Measurements from ENCODE around the gene FYB1.

The FYB1 gene

GRCh38 chr5:39138892-39139291, 80.5 kb downstream of the FYB1 start:
- in situ Hi-C loops (cut with MboI; ENCODE audit: low pct_unique_long_range_greater_than_20kb, low sequenced_read_pairs), result no loop called here
- DNase-seq, result no peak

DNA sequence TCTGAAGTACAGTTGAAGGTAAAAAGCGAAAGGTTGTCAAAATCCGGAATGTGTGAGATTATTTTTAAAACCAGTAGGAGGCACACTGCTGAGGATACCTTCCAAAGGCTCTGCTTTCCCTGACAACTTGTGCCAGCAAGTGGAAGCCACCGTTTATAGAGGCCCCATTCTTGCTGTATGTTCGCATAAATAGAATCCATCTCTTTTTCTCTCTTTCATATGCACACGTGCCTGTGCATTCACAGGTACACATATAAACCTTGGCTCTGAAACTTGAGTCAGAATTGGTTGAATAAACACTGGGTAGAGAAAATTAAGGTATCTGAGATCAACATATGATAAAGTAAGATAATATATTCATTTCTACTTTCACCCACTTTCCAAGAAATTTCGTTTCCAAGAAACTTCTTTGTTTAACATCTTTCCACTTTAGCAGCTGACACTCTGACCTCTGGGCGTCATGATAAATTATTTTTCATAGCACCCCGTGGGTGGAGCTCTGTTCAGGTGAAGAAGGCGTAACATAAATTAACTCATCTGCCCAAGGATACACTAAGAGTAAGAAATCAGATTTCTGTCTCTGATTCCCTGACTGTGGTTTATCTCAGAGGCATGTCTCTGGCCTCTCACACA, 81.4 kb downstream of the FYB1 start:
- peak; percentile 11 for DNase-seq
- in situ Hi-C loops (cut with MboI; ENCODE audit: low pct_unique_long_range_greater_than_20kb, low sequenced_read_pairs), result no loop called here

DNA sequence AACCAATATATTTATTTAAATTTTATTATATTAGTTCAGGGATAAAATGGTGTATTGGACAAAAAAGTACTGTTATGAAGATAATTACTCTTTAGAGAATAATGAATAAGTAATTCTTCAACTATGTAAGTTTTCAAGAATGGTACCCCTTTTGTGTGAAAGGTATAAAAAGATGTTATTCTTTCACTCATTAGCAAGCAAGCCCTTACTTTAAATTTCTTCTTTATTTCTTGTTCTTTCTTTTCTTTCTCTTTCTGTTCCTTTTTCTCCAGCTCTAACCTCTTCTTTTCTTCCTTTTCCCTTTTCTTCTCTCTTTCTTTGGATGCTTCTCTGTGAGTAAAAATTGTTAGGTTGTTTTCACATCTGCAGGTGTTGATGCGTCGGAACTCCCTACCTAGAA, 82.0 kb downstream of the FYB1 start:
- in situ Hi-C loops (cut with MboI; ENCODE audit: low pct_unique_long_range_greater_than_20kb, low sequenced_read_pairs), result no loop called here
- DNase-seq, result no peak

- DNase-seq, result no peak
- in situ Hi-C loops (cut with MboI; ENCODE audit: low pct_unique_long_range_greater_than_20kb, low sequenced_read_pairs), result no loop called here
These were observed 86.6 kb downstream of the FYB1 start for GRCh38 chr5:39132792-39133191.

- DNase-seq, result no peak
- in situ Hi-C loops (cut with MboI; ENCODE audit: low pct_unique_long_range_greater_than_20kb, low sequenced_read_pairs), result no loop called here
These were observed 87.3 kb downstream of the FYB1 start for GRCh38 chr5:39132128-39132447.

DNA sequence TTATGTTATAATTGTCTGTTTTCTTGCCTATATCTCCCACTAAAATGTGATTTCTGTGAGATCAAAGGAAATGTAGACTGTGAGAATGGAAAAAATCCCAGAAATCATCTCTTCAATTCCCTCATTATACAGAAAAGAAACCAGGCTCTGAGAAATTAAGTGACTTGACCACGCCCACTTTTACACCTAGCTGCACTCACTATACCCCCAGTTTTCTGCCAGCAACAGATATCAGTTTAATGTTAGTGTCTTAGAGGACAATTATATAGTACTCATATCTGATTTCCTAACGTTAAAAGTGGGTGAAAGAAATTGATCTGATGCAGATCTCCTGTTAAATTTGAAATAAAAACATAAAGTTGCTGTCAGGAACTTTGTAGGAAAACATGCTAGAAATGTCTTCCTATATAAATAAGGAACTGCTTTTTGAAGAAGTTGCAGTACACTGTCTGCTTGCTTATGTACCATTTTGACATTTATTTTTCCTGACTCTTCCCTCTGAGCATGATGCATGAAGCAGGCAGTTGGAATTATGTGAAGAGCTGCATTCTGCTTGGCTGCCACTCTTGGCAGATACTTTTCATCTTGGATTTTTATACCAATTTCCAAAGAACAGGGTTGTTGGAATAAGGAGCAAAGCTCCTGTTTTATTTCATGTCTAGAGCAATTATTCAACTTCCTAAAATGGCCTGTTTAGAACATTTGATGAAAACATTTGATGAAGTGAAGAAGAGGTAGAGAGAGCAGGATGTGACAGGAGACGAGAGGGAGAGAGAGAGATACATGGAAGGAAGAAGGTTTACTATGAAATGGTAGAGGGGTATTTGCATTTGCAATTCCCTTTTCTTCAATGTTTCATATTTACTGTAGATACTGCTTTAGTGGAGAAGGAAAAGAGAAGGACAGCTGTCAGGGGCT, 87.9 kb downstream of the FYB1 start:
- in situ Hi-C loops (cut with MboI; ENCODE audit: low pct_unique_long_range_greater_than_20kb, low sequenced_read_pairs), result no loop called here
- DNase-seq, result peak; percentile 11

GRCh38 chr5:39130716-39131115, 88.6 kb downstream of the FYB1 start:
- DNase-seq, result no peak
- in situ Hi-C loops (cut with MboI; ENCODE audit: low pct_unique_long_range_greater_than_20kb, low sequenced_read_pairs), result no loop called here

DNA sequence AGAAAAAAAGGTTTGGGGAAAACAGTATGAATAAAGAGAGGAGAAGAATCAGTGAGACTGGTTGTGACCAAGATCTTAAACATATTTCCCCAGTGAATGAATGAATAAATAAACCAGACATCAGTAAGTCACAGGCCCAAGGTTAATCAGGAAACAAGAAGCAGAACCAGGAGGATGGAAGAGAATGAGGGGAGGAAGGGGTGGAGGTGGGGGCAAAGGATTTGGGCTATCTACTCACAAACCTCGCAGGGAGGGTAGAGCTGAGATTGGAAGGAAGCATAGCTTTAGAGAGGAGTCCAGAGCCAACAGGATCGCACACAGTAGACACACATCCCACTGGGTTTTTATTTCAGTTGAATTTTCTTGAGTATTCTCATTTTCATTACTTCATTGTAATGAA, 97.4 kb downstream of the FYB1 start:
- no peak for DNase-seq
- in situ Hi-C loops (cut with MboI; ENCODE audit: low pct_unique_long_range_greater_than_20kb, low sequenced_read_pairs), result no loop called here

DNA sequence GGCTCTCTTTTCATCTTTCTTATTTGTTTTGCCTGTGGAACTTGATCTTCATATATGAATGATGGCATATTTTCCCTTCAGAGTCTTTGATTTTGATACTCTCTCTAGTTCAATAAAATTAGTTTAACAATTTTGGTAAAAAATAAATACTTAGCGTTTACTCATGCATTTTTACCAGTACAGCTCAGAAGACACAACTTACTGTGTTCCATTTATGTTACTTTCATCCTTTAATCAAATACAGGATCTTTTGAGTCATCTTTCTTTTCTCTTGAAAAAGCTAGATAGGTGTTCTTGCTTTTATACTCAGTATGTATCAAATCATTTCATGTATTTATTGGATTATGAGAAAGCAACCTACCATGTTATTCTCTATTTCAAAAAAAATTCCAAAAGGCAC, 98.0 kb downstream of the FYB1 start:
- in situ Hi-C loops (cut with MboI; ENCODE audit: low pct_unique_long_range_greater_than_20kb, low sequenced_read_pairs), result no loop called here
- no peak for DNase-seq

DNA sequence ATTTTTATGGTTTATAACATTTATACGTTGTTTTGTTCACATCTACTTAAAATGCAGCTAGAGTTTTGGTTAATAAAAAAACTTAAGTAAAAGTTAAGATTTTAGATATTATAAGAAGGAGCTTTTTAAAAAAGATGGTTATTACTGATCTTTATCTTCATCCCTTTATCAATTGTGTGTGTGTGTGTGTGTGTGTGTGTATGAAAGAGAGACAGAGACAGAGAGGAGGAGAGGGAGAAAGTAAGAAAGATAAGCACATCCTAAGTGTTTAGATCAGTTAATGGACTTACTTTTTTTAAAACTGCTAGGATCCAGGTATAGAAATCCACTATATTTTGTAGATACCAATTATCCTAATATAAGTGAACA, 99.3 kb downstream of the FYB1 start:
- in situ Hi-C loops (cut with MboI; ENCODE audit: low pct_unique_long_range_greater_than_20kb, low sequenced_read_pairs), result no loop called here
- no peak for DNase-seq

DNA sequence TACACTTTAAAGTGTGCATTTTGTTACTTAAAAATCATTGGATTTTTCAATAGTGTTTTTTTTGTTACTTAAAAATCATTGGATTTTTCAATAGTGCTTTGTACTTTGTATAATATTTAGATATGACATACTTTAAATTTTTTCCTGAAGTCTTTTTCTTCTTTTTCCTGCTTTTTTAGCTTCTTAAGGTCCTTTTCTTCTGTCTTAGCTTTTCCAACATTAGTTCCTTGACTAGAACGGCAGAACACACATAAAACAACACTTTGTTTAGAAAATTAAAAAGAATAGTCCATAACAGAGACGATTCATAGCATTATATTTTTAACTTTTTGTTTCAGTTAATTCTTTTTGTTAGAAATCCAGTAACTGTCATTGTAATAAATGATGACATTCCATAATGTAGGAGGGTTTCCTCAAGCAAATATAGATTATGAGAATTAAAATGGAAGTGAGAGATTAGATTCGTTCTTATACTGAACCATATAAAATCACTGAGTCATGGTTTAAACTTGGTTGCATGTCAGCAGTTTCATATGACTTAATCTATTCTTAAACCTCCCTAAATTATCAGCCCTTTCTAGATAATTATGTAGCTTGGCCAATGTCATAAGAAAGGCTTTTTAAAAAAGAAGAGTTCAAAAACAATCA, 99.8 kb downstream of the FYB1 start:
- no peak for DNase-seq
- in situ Hi-C loops (cut with MboI; ENCODE audit: low pct_unique_long_range_greater_than_20kb, low sequenced_read_pairs), result no loop called here

DNA sequence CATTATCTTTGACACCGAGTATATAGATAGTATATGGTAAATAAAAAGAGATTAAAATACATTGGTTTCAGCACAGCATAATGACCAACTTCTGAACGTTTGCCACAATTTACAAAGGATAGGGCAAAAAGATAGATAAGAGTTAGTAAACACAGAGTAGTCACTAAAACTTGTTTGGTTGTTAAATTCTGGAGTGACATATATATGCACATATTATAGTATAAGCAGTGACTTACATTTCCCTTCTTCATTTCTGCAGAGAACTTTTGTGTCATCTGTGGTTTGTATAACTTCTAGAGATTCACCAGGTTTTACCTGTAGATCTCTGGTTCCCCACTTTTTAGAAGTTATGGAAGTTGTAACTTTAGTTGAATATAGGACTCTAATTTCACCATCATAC, 100.7 kb downstream of the FYB1 start:
- in situ Hi-C loops (cut with MboI; ENCODE audit: low pct_unique_long_range_greater_than_20kb, low sequenced_read_pairs), result no loop called here
- no peak for DNase-seq

GRCh38 chr5:39117401-39117800, 102.0 kb downstream of the FYB1 start:
- in situ Hi-C loops (cut with MboI; ENCODE audit: low pct_unique_long_range_greater_than_20kb, low sequenced_read_pairs), result no loop called here
- no peak for DNase-seq

DNA sequence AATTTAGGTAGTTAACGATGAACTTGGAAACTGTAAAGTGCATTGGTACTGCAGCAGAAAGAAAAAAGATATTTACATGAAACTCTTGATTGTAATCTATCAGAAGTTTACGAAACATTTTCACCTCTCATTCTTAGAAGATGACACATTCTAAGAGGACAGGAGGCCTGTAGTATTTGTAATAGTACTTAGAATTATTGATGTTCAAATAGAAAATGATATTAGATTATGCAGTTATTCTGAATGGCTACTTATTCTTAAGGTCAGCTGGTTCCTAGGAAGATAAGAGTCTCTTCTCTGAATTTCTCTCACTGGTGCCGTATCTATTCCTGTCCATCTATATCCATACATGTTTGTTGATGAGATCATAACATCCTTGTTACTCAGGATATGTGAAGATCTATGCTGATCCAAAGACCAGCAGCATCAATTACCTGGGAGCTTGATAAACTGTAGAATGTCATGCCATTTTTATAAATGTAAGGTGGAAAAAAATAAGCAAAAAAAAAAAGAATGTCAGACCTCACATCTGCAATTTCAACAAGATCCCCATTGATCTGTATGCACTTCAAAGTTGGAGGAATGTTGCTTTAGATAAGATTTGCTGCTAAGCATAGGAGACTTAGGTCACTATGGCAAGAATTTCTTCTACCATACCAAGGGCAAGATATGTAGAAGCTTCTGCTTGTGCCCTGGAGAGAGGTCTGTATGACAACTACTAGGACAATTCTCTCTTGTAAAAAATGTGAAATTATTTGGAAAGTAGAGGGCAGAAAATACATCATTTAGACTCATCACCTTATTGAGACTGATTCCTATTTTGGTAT, 102.8 kb downstream of the FYB1 start:
- in situ Hi-C loops (cut with MboI; ENCODE audit: low pct_unique_long_range_greater_than_20kb, low sequenced_read_pairs), result no loop called here
- no peak for DNase-seq

DNA sequence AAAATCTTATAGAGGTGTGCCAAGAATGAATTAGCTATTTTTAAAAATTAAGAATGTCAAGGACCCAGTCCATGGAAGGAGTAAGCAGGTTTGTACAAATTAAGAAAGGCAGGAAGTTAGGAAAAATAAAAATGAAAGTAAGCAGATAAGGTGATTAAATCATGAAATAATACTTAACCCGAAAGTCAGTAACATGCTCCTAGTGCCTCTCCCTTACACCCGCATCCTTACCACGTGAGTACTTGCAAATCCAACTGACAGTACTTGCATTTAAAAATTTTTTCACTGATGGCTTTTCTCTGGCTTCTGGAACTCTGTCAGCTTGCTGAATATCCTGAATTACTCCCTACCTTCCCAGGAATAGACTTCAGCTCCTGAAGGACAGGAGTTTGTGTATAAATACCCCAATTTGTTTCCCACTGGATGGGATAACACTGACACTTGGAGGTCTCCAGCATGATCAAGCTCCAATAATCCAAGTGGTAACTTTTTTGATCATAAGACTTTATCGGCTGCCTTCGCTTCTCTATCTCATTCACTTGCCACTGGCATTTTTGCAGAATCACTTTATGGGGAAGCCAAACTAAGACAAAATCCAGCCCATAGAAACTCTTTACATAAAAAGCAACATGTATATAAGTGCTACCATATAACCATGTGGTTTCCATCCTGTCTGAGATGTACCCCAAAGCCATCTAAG, 103.6 kb downstream of the FYB1 start:
- no peak for DNase-seq
- in situ Hi-C loops (cut with MboI; ENCODE audit: low pct_unique_long_range_greater_than_20kb, low sequenced_read_pairs), result no loop called here

GRCh38 chr5:39114155-39114554, 105.2 kb downstream of the FYB1 start:
- in situ Hi-C loops (cut with MboI; ENCODE audit: low pct_unique_long_range_greater_than_20kb, low sequenced_read_pairs), result no loop called here
- no peak for DNase-seq

DNA sequence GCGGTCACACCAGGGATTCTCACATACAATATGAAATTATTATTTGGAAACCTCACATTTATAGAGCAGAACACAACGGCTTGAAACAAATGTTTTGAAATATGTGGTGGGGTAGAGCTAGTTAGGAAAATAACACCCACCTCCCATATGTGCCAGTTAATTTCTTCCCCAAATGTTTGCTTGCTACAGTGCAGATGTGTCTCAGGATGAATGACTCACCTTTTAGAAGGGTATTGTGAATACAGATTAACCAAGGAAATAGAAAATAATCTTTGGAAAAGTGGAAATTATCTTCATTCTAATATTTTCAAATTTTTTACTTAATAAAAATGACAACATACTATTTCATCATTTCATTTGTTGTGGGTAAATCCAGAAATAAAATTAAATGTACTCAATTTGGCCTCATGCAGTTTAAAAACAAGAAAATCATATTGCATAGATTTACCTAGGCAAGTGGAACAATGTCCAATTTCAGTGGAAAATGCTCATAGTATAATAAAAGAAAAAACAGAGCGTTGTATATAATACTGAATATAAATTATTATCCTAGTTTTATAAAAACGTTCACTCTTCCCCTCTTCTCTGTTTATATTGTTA, 105.9 kb downstream of the FYB1 start:
- in situ Hi-C loops (cut with MboI; ENCODE audit: low pct_unique_long_range_greater_than_20kb, low sequenced_read_pairs), result no loop called here
- no peak for DNase-seq

- in situ Hi-C loops (cut with MboI; ENCODE audit: low pct_unique_long_range_greater_than_20kb, low sequenced_read_pairs), result no loop called here
- no peak for DNase-seq
These were observed 109.8 kb downstream of the FYB1 start for GRCh38 chr5:39109606-39110005.

DNA sequence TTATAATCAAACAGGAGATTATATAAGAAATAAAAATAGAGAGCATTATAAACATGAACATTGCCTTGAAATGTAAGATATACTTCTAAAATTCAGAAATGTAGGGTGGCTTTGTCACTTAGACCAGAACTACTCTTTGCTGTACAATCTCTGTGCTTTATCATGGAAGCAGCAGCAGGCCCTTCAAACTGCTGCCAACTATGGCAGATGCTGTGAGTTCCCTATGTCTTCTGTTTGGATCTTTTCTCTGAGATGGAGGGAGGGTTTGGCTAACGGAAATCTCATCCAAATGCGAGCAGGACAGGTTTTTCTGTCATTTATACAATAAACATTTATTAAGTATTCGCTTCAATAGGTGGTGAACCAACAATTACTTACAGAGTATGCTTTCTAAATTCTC, 110.4 kb downstream of the FYB1 start:
- no peak for DNase-seq
- in situ Hi-C loops (cut with MboI; ENCODE audit: low pct_unique_long_range_greater_than_20kb, low sequenced_read_pairs), result no loop called here
